IPS-20b (cell line): Measurements from ENCODE around the gene STYXL2.

ENCODE experiments used
- H3K27ac ChIP-seq: one replicate; pipeline ENCODE4 v1.5.1; 2013; ENCODE audit warnings: low read length
- H3K27me3 ChIP-seq: 2 replicates; pipeline ENCODE4 v1.6.1; 2013; ENCODE audit warnings: mild to moderate bottlenecking, low read length, inconsistent platforms; ENCODE audit not compliant: insufficient read depth
- H3K36me3 ChIP-seq: 2 replicates; pipeline ENCODE4 v1.6.1; 2013; ENCODE audit warnings: low read depth, mild to moderate bottlenecking, inconsistent platforms, low read length, moderate library complexity; ENCODE audit not compliant: insufficient read depth
- H3K4me1 ChIP-seq: 2 replicates; pipeline ENCODE4 v1.6.1; 2013; ENCODE audit warnings: mild to moderate bottlenecking, control low read depth, inconsistent platforms, low read length, moderate library complexity; ENCODE audit not compliant: insufficient read depth
- H3K4me3 ChIP-seq: 2 replicates; pipeline ENCODE4 v1.5.1; 2013; ENCODE audit warnings: mild to moderate bottlenecking, low read length, inconsistent platforms
- H3K9ac ChIP-seq: 2 replicates; pipeline ENCODE4 v1.6.1; 2013; ENCODE audit warnings: low read depth, mild to moderate bottlenecking, inconsistent platforms, low read length, moderate library complexity
- H3K9me3 ChIP-seq: 2 replicates; pipeline ENCODE4 v1.6.1; 2013; ENCODE audit warnings: mild to moderate bottlenecking, low read depth, low read length, inconsistent platforms; ENCODE audit not compliant: insufficient read depth

STYXL2 gene

GRCh38 chr1:167093846-167094516, at the start of gene STYXL2:
TSS of gene STYXL2 (plus strand) at chr1:167094075. CDS start at chr1:167094850, 775 bp downstream.
- no peaks in the 10 kb centered on the region for H3K36me3 ChIP-seq
- no peaks in the 10 kb centered on the region for H3K9me3 ChIP-seq
- no peaks in the 10 kb centered on the region for H3K27me3 ChIP-seq
- H3K9ac ChIP-seq = no peak within 1 kb of the TSS
- no peak within 1 kb of the TSS for H3K27ac ChIP-seq
- H3K4me1 ChIP-seq = peaks cover 6% of the 10 kb centered on the region; the same call in 1 of the 2 replicates
- no peak within 1 kb of the TSS for H3K4me3 ChIP-seq

- H3K27ac ChIP-seq = no peak overlapping the region
- H3K9ac ChIP-seq = no peak overlapping the region
- peaks cover 6% of the 10 kb centered on the region; the same call in 1 of the 2 replicates for H3K27me3 ChIP-seq
- no peaks in the 10 kb centered on the region for H3K36me3 ChIP-seq
- H3K4me1 ChIP-seq = no peaks in the 10 kb centered on the region
- no peaks in the 10 kb centered on the region for H3K9me3 ChIP-seq
- H3K4me3 ChIP-seq = no peak overlapping the region
Measured at GRCh38 chr1:167051907-167052306, 42.0 kb upstream of the STYXL2 start.

- H3K4me1 ChIP-seq = no peaks in the 10 kb centered on the region
- H3K9ac ChIP-seq = no peak overlapping the region
- H3K36me3 ChIP-seq = no peaks in the 10 kb centered on the region
- no peak overlapping the region for H3K4me3 ChIP-seq
- H3K27ac ChIP-seq = no peak overlapping the region
- peaks cover 6% of the 10 kb centered on the region; the same call in 1 of the 2 replicates for H3K27me3 ChIP-seq
- H3K9me3 ChIP-seq = no peaks in the 10 kb centered on the region
Measured at GRCh38 chr1:167052389-167052788, 41.5 kb upstream of the STYXL2 start.

- H3K4me3 ChIP-seq = no peak overlapping the region
- H3K9ac ChIP-seq = no peak overlapping the region
- peaks cover 5% of the 10 kb centered on the region; the same call in 1 of the 2 replicates for H3K4me1 ChIP-seq
- no peaks in the 10 kb centered on the region for H3K9me3 ChIP-seq
- H3K36me3 ChIP-seq = no peaks in the 10 kb centered on the region
- H3K27me3 ChIP-seq = peaks cover 6% of the 10 kb centered on the region; the same call in 1 of the 2 replicates
- H3K27ac ChIP-seq = no peak overlapping the region
Measured at GRCh38 chr1:167054531-167054930, 39.3 kb upstream of the STYXL2 start.

GRCh38 chr1:167054946-167055630, 38.8 kb upstream of the STYXL2 start:
- Histone ChIP-seq H3K36me3 (no peaks in the 10 kb centered on the region), H3K4me1 (peaks cover 7% of the 10 kb centered on the region; the same call in 1 of the 2 replicates), H3K9ac (no peak overlapping the region), H3K9me3 (no peaks in the 10 kb centered on the region), H3K4me3 (no peak overlapping the region), H3K27ac (no peak overlapping the region), H3K27me3 (peaks cover 6% of the 10 kb centered on the region; the same call in 1 of the 2 replicates)

GRCh38 chr1:167056529-167057231, 37.2 kb upstream of the STYXL2 start:
- Histone ChIP-seq H3K4me3 (no peak overlapping the region), H3K9me3 (no peaks in the 10 kb centered on the region), H3K27ac (no peak overlapping the region), H3K27me3 (peaks cover 6% of the 10 kb centered on the region; the same call in 1 of the 2 replicates), H3K36me3 (no peaks in the 10 kb centered on the region), H3K9ac (no peak overlapping the region), H3K4me1 (peaks cover 7% of the 10 kb centered on the region; the same call in 1 of the 2 replicates)

GRCh38 chr1:167057241-167057688, 36.6 kb upstream of the STYXL2 start:
- no peaks in the 10 kb centered on the region for H3K27me3 ChIP-seq
- H3K9ac ChIP-seq = no peak overlapping the region
- no peak overlapping the region for H3K27ac ChIP-seq
- H3K4me3 ChIP-seq = no peak overlapping the region
- peaks cover 7% of the 10 kb centered on the region; the same call in 1 of the 2 replicates for H3K4me1 ChIP-seq
- no peaks in the 10 kb centered on the region for H3K36me3 ChIP-seq
- no peaks in the 10 kb centered on the region for H3K9me3 ChIP-seq

- H3K36me3 ChIP-seq = no peaks in the 10 kb centered on the region
- peak overlapping the region; percentile 45; the same call in 1 of the 2 replicates for H3K4me3 ChIP-seq
- H3K9ac ChIP-seq = 0 out of 2 replicates have a peak overlapping the region, but pooled peaks have one; percentile 31
- H3K27ac ChIP-seq = no peak overlapping the region
- peaks cover 7% of the 10 kb centered on the region; the same call in 1 of the 2 replicates for H3K4me1 ChIP-seq
- H3K9me3 ChIP-seq = no peaks in the 10 kb centered on the region
- H3K27me3 ChIP-seq = no peaks in the 10 kb centered on the region
Measured at GRCh38 chr1:167059045-167059808, 34.6 kb upstream of the STYXL2 start.

- Histone ChIP-seq H3K4me3 (0 out of 2 replicates have a peak overlapping the region, but pooled peaks have one; percentile 45), H3K36me3 (no peaks in the 10 kb centered on the region), H3K9me3 (no peaks in the 10 kb centered on the region), H3K9ac (no peak overlapping the region), H3K27me3 (no peaks in the 10 kb centered on the region), H3K4me1 (peaks cover 7% of the 10 kb centered on the region; the same call in 1 of the 2 replicates), H3K27ac (no peak overlapping the region)
Measured at GRCh38 chr1:167059809-167060107, 34.1 kb upstream of the STYXL2 start.

GRCh38 chr1:167060141-167061072, 33.5 kb upstream of the STYXL2 start:
- Histone ChIP-seq H3K36me3 (no peaks in the 10 kb centered on the region), H3K9me3 (no peaks in the 10 kb centered on the region), H3K27ac (no peak overlapping the region), H3K27me3 (no peaks in the 10 kb centered on the region), H3K4me1 (peaks cover 7% of the 10 kb centered on the region; the same call in 1 of the 2 replicates), H3K4me3 (no peak overlapping the region), H3K9ac (no peak overlapping the region)
